ENCODE results near the gene CRABP2. TPM values are rescaled to one million over a fixed set of nuclear protein-coding genes. Genes with fewer than 3 reads are reported as not detected.

CRABP2 gene
- total RNA-seq, 4 donors from 2014 or later, result 67.9 to 103 (median 96.1) TPM

GRCh38 chr1:156690675-156691036 lies 14.7 kb downstream of the CRABP2 start:
- intact Hi-C loops (cut with DNase I; ENCODE audit: low total_unique reads), result no loop called here
- WGBS, 2 donors, result 55 to 68% methylated on average over 8 of the region's 8 CpGs
- no peak for DNase-seq (ENCODE audit: low spot score in 2 of 2)
- H3K4me3 ChIP-seq (ENCODE audit: low read depth, poor library complexity, severe bottlenecking), result no peak overlapping the region
- no peak for TF ChIP-seq POLR2A (IDR thresholded peaks at IDR 0.05)

DNA sequence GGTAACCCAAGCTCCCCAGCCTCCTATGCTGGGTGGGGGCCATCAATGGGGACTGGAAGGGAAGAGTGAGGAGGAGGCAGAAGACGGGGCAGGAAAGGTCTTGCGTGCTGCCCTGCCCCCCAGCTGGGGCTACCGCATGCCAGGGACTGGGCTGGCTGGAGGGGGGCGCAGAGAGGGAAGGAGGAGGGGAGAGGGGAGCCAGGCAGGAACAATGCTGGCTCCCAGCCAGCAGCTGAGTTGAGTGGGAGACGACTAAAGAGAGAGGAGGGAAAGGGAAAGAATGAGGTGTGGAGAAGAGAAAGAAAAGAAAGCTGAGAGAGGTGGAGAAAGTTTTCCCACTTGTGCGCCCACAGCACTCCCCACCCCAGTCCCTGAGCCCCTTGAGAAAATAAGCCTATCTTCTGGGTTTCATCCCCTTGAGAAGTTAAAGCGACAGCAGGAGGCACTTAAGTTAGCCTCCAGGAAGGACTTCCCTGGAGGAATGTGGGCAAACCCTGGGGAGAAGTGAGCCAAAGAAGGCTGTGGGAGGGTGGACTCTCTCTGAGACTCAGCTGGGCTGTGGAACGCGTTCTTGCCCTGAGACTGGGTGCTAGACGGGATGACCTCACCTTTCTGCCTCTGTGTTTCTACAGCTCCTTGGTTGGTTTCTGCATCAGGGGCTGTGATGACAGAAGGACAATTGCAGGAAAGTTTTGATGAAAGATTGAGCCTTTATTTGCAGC lies 15.3 kb downstream of the CRABP2 start:
- WGBS, 2 donors, result 20% methylated on average over 10 of the region's 10 CpGs
- H3K4me3 ChIP-seq (ENCODE audit: low read depth, poor library complexity, severe bottlenecking), result no peak overlapping the region
- intact Hi-C loops (cut with DNase I; ENCODE audit: low total_unique reads), result loop anchor here (2.0 kb wide), 1 partner anchor 35 kb away; no protein-coding TSS in a partner anchor
- TF ChIP-seq POLR2A (IDR thresholded peaks at IDR 0.05), result no peak
- TF ChIP-seq, protein P1, sequence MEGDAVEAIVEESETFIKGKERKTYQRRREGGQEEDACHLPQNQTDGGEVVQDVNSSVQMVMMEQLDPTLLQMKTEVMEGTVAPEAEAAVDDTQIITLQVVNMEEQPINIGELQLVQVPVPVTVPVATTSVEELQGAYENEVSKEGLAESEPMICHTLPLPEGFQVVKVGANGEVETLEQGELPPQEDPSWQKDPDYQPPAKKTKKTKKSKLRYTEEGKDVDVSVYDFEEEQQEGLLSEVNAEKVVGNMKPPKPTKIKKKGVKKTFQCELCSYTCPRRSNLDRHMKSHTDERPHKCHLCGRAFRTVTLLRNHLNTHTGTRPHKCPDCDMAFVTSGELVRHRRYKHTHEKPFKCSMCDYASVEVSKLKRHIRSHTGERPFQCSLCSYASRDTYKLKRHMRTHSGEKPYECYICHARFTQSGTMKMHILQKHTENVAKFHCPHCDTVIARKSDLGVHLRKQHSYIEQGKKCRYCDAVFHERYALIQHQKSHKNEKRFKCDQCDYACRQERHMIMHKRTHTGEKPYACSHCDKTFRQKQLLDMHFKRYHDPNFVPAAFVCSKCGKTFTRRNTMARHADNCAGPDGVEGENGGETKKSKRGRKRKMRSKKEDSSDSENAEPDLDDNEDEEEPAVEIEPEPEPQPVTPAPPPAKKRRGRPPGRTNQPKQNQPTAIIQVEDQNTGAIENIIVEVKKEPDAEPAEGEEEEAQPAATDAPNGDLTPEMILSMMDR (IDR thresholded peaks at IDR 0.05), result no peak
- no peak for DNase-seq (ENCODE audit: low spot score in 2 of 2)

DNA sequence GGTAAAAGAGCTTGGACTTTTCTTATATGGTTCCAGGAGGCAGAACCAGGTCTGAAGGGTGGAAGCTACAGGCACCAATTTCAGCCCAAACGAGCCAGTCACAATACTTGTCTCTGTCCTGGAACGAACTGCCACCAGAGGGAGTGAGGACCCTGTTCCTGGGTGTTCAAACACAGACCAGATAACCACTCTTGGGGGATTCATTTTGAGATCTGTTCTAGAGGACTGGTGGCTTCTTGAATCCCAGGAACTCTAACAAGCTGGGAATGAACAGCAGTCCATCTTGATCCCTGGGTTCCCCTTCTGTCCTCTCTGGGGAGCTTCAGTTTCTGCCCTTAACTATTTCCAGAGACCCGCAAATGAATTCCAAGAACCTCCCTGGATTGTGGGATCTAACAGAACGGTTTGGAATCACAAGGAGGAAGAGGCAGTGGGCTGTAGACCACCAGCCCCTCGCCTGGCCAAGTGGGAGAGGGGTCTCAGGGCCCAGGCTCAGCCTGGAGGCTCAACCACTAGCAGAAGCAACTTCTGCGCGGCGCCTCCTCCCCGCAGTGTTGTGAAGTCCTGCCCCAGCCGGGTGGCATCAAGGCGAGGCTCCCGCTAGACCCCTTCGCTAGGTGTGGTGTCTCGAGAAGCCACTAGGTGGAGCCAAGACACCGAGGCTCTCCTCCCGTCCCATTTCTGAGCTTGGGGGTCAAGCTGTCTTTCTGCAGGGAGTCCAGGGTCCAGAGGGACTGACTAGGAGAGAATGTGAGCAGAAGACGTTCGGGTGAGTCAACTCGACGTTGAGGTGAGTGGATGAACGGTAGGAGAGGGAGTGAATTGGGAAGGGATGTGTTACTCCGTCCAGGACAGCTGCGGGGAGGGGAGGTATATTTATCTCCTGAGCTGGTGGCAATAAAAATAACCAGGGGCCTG lies 16.1 kb downstream of the CRABP2 start:
- WGBS, 2 donors, result 1 to 2% methylated on average over 16 to 22 of the region's 23 CpGs
- intact Hi-C loops (cut with DNase I; ENCODE audit: low total_unique reads), result loop anchor here (2.0 kb wide), 1 partner anchor 36 kb away; no protein-coding TSS in a partner anchor
- DNase-seq (ENCODE audit: low spot score in 2 of 2), result peak; percentile 71 to 95
- TF ChIP-seq, protein P1 (IDR thresholded peaks at IDR 0.05), result peak in 1 of 3 donors; percentile 75
- TF ChIP-seq POLR2A (IDR thresholded peaks at IDR 0.05), result no peak
- no peak overlapping the region for H3K4me3 ChIP-seq (ENCODE audit: low read depth, poor library complexity, severe bottlenecking)

DNA sequence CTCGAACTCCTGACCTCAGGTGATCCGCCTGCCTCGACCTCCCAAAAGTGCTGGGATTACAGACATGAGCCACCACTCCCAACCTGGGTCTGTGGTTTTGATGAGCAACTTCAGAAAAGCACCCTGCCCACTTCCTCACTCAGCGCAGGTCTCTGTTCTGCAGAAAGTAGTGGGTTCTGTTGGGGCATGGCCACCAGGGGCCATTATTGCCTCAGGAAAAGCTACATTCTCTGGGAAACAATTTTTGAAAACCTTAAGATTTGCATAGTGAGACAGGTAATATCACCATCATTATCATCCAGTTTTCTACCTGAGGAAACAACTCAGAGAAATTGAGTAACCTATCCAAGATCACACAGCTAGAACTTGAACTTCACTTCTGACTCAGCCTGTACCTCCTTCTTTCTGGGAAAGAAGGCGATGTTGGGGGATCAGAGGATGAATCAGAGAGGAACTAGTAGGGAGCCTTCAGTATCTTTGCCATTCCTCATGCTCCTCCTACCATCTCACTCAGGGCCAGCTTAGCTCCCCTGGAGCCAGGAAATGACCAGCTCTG lies 21.1 kb downstream of the CRABP2 start:
- DNase-seq (ENCODE audit: low spot score in 2 of 2), result no peak
- TF ChIP-seq POLR2A (IDR thresholded peaks at IDR 0.05), result no peak
- TF ChIP-seq, protein P1 (IDR thresholded peaks at IDR 0.05), result no peak
- intact Hi-C loops (cut with DNase I; ENCODE audit: low total_unique reads), result no loop called here
- no peak overlapping the region for H3K4me3 ChIP-seq (ENCODE audit: low read depth, poor library complexity, severe bottlenecking)
- WGBS, 2 donors, result 69 to 70% methylated on average over 5 of the region's 5 CpGs

DNA sequence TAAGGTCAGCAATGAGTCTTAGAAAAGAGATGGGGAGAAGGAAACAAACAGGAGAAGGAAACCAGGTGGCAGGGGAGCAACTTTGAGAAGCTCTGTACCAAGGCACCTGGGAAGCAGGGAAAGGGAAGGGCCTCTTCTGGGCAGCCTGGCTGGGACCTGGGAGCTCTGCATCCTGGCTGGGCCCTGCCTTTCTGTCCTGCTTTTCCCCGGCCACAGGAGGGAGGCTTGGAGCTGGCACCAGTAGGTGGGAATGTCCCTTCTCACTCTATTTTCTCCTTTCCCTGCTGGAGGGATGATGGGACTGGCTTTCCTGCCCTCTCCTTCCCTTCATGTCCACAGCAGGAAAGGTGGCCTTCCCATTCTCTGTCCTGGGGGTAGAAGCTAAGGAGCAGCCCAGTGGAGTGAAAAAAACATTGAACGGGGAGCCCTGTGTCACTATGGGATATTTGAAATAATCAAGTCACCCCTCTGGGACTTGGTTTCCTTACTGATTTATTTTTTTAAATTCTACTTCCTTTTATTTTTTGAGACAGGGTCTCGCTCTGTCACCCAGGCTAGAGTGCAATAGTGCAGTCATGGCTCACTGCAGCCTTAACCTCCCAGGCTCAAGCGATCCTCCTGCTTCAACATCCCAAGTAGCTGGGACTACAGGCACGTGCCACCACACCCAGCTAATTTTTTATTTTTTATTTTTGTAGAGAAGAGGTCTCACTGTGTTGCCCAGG lies 23.1 kb downstream of the CRABP2 start:
- WGBS, 2 donors, result 63 to 68% methylated on average over 5 of the region's 5 CpGs
- no peak overlapping the region for H3K4me3 ChIP-seq (ENCODE audit: low read depth, poor library complexity, severe bottlenecking)
- intact Hi-C loops (cut with DNase I; ENCODE audit: low total_unique reads), result no loop called here
- TF ChIP-seq, protein P1 (IDR thresholded peaks at IDR 0.05), result no peak
- no peak for TF ChIP-seq POLR2A (IDR thresholded peaks at IDR 0.05)
- no peak for DNase-seq (ENCODE audit: low spot score in 2 of 2)
